Prostate gland (tissue), 2 donors: ENCODE results near the gene SRSF5. TPM values are rescaled to one million over a fixed set of nuclear protein-coding genes. Genes with fewer than 3 reads are reported as not detected.
"Not testable (repeated sequence)": the region's sequence is repeated elsewhere in the genome, so short reads cannot be mapped to it uniquely, and the experiment has no call there.

Experiments
- DNase-seq: peaks from one replicate; pipeline ENCODE4 v3.0.0-alpha.2; 2019; ENCODE audit warnings: low spot score
- H3K27ac ChIP-seq, 2 donors: fragments of 200-600 bp; sonication (generic); 2 replicates each; pipeline ENCODE4 v1.5.1; 2017 to 2019
- H3K27me3 ChIP-seq: fragments of 200-600 bp; sonication (generic); replicated peaks from 2 replicates; pipeline ENCODE4 v1.5.1; 2019; ENCODE audit not compliant: insufficient read depth
- H3K36me3 ChIP-seq, 2 donors: fragments of 200-600 bp; sonication (generic); 1 replicate in 1 of 2; 2 replicates in 1 of 2; pipeline versions ENCODE4 v1.5.1 to v1.8.1; 2017 to 2019
- H3K4me1 ChIP-seq: fragments of 200-600 bp; sonication (generic); replicated peaks from 2 replicates; pipeline ENCODE4 v1.5.1; 2019
- H3K4me3 ChIP-seq, 2 donors: fragments of 200-600 bp; sonication (generic); 2 replicates each; pipeline ENCODE4 v1.5.1; 2017 to 2019
- H3K9me3 ChIP-seq: fragments of 200-600 bp; sonication (generic); 2 replicates; pipeline ENCODE4 v1.5.1; 2017
- CTCF ChIP-seq, 4 experiments: fragments of 200-600 bp in 2 of 4; fragments of 450-650 bp in 2 of 4; sonication (generic) in 2 of 4; IDR thresholded peaks; 1 replicate in 3 of 4; 2 replicates in 1 of 4; pipeline ENCODE4 v1.5.1; 2016 to 2019; ENCODE audit warnings: antibody characterized with exemption in 4 of 4, mild to moderate bottlenecking in 2 of 4, moderate library complexity in 2 of 4
- POLR2A ChIP-seq: fragments of 450-650 bp; IDR thresholded peaks from one replicate; pipeline ENCODE4 v1.6.1; 2016; ENCODE audit warnings: antibody characterized with exemption, mild to moderate bottlenecking
- POLR2AphosphoS5 ChIP-seq: sonication (generic); formaldehyde crosslinking; IDR thresholded peaks from one replicate; pipeline ENCODE4 v1.6.1; 2017; ENCODE audit warnings: antibody characterized with exemption
- WGBS: methylation state at CpG from one replicate; pipeline ENCODE4 v1.1.5; 2018; 5-methylcytosine and 5-hydroxymethylcytosine counted together
- intact Hi-C: fragments of 100-400 bp; cut with DNase I; formaldehyde crosslinking; loops from one replicate; pipeline ENCODE4 v1.14.2; 2022
- total RNA-seq, 2 donors: library from RNA; depleted of rRNA; stranded (reverse); fragments of >200 nt; gene quantifications; one replicate each; pipeline ENCODE4 v1.1.0, GENCODE V29; 2016

SRSF5 gene
- total RNA-seq, 2 donors from 2014 or later: 206 to 338 TPM

GRCh38 chr14:69811227-69811867, 44.4 kb downstream of the SRSF5 start:
- 67% methylated on average over 13 of the region's 13 CpGs for WGBS
- intact Hi-C loops: no loop called here
- Histone ChIP-seq H3K4me1 (no peaks in the 10 kb centered on the region), H3K9me3 (no peaks in the 10 kb centered on the region), H3K36me3 (no peaks in the 10 kb centered on the region), H3K27me3 (no peaks in the 10 kb centered on the region), H3K27ac (no peak overlapping the region), H3K4me3 (no peak overlapping the region)
- no peak for DNase-seq
- TF ChIP-seq POLR2A (no peak), CTCF (IDR thresholded peaks at IDR 0.05) (no peak), POLR2AphosphoS5 (no peak)

GRCh38 chr14:69811868-69812252, 44.9 kb downstream of the SRSF5 start:
- Histone ChIP-seq H3K27me3 (peaks cover 3% of the 10 kb centered on the region), H3K27ac (no peak overlapping the region), H3K9me3 (no peaks in the 10 kb centered on the region), H3K4me1 (no peaks in the 10 kb centered on the region), H3K36me3 (no peaks in the 10 kb centered on the region), H3K4me3 (no peak overlapping the region)
- no peak for DNase-seq
- TF ChIP-seq POLR2A (no peak), POLR2AphosphoS5 (no peak), CTCF (IDR thresholded peaks at IDR 0.05) (no peak)
- 95% methylated on average over 10 of the region's 10 CpGs for WGBS
- intact Hi-C loops: no loop called here

DNA sequence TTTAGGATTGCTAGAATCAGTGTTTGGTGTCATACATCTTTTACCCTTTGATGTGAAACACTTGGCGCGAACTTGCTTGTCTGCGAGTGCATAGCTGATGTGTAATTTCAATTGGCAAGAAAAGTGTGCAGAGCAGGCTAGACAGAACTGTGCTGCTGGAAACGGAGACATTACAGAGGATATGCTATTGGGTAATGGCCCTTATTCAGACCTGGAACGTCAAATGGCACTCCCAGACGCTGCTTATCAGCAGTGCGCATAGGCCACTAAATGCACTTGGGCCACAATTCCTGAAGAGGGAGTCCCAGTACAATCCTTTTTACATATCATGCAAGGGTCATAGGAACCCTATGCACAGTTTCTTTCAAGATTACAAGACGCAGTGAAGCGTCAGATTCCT, 45.8 kb downstream of the SRSF5 start:
- TF ChIP-seq POLR2AphosphoS5 (no peak), CTCF (IDR thresholded peaks at IDR 0.05) (no peak), POLR2A (no peak)
- Histone ChIP-seq H3K36me3 (no peaks in the 10 kb centered on the region), H3K4me3 (no peak overlapping the region), H3K9me3 (no peaks in the 10 kb centered on the region), H3K27ac (no peak overlapping the region), H3K4me1 (no peaks in the 10 kb centered on the region), H3K27me3 (peaks cover 3% of the 10 kb centered on the region)
- WGBS: 62% methylated on average over 9 of the region's 9 CpGs
- DNase-seq: no peak
- intact Hi-C loops: no loop called here

DNA sequence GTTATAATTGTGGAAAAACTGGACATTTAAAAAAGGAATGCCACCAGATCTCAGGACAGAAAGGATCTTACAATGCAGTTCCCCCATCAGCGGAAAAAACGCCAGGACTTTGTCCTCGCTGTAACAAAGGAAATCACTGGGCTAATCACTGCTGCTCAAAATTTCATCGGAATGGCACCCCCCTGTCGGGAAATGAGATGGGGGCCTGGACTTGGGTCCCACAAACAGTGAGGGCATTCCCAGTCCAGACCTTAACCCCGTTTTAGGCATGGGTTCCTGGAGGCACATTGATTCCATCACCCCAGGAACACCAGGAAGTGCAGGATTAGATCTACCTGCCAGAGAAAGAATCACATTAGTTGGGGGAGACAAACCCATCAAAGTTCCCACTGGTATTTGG, 46.4 kb downstream of the SRSF5 start:
- H3K27ac ChIP-seq, H3K9me3 ChIP-seq, intact Hi-C loops, DNase-seq, H3K27me3 ChIP-seq, H3K4me3 ChIP-seq, H3K36me3 ChIP-seq, H3K4me1 ChIP-seq: not testable (repeated sequence)
- 82% methylated on average over 6 of the region's 6 CpGs for WGBS

DNA sequence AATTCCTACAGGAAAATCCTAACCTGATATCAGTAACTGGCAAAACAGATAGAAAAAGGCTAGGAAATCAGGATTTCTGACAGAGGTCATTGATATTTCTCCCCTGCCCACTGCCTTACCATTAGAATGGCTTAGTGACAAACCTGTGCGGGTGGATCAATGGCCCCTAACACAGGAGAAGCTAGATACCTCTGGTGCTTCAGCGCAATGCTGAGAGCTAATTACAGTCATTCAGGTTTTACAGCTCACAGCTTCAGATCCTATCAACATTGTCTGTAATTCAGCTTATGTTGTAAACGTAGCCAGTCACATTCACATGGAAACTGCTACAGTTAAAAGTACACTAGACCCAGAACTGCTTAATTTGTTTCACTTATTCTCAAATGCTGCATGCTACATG, 47.5 kb downstream of the SRSF5 start:
- no peak overlapping the region for H3K27ac ChIP-seq
- no peak overlapping the region for H3K4me3 ChIP-seq
- TF ChIP-seq POLR2A (no peak), CTCF (IDR thresholded peaks at IDR 0.05) (no peak)
- H3K27me3 ChIP-seq: peaks cover 3% of the 10 kb centered on the region
- intact Hi-C loops: no loop called here
- no peak for DNase-seq
- WGBS: 21% methylated on average over 3 of the region's 3 CpGs
- H3K4me1 ChIP-seq: no peaks in the 10 kb centered on the region
- no peaks in the 10 kb centered on the region for H3K9me3 ChIP-seq
- no peaks in the 10 kb centered on the region for H3K36me3 ChIP-seq
